DMS 273 (cell line): Measurements from ENCODE around the gene HMG20A.
A peak's percentile ranks its signal among the peaks of the same experiment; 100 is the strongest.

Experiments
- DNase-seq: peaks from one replicate; lab custom pipeline; 2025; ENCODE audit not compliant: unreplicated experiment; lab: John Stamatoyannopoulos, UW

Gene HMG20A

DNA sequence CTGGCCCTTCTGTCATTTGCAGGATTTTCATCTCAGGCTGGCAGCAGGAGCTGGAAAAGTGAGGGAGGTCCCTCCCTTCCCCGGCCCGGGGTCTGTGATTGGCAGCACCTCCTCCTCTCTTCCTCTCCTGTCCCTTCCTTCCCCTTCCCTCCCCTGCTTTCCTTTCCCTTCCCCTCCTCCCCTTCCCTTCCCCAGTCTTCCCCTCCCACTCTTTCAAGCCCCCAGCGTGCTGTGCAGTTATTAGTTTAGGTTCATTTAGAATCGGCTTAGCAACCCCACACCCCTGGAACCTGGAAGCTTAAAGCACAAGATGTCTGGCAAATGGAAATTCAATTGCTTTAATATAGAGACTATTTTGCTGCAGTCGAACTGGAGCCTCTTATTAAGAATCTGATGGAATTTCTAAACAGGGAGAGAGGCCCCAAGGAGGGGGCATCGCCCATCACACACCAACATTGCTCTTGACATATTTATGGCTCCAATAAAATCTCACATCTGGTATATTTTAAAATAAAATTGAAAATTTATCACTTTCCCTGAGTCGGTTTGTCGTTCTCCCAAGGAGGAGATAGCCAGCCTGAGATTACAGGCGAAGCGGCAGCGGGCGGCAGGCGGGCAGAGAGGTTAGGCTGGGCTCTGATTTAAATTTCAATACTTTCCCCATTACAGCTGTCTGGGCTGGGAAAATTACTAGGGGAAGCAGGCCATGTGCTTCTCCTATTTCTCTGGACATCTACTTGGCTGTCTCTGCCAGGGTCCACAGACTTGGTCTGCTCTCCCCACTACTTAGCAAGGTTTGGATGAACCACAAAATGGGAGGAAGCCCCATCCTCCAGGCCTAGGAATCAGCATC, 113.1 kb downstream of the HMG20A start:
- DNase-seq, result peak; percentile 17
